ENCODE data around the gene AHCY.

GRCh38 chr20:34295284-34295683 is 7.9 kb downstream of the AHCY start:
- TF ChIP-seq, protein P1, sequence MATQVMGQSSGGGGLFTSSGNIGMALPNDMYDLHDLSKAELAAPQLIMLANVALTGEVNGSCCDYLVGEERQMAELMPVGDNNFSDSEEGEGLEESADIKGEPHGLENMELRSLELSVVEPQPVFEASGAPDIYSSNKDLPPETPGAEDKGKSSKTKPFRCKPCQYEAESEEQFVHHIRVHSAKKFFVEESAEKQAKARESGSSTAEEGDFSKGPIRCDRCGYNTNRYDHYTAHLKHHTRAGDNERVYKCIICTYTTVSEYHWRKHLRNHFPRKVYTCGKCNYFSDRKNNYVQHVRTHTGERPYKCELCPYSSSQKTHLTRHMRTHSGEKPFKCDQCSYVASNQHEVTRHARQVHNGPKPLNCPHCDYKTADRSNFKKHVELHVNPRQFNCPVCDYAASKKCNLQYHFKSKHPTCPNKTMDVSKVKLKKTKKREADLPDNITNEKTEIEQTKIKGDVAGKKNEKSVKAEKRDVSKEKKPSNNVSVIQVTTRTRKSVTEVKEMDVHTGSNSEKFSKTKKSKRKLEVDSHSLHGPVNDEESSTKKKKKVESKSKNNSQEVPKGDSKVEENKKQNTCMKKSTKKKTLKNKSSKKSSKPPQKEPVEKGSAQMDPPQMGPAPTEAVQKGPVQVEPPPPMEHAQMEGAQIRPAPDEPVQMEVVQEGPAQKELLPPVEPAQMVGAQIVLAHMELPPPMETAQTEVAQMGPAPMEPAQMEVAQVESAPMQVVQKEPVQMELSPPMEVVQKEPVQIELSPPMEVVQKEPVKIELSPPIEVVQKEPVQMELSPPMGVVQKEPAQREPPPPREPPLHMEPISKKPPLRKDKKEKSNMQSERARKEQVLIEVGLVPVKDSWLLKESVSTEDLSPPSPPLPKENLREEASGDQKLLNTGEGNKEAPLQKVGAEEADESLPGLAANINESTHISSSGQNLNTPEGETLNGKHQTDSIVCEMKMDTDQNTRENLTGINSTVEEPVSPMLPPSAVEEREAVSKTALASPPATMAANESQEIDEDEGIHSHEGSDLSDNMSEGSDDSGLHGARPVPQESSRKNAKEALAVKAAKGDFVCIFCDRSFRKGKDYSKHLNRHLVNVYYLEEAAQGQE (IDR thresholded peaks at IDR 0.05; ENCODE audit: low read depth): no peak
- TF ChIP-seq, protein P2, sequence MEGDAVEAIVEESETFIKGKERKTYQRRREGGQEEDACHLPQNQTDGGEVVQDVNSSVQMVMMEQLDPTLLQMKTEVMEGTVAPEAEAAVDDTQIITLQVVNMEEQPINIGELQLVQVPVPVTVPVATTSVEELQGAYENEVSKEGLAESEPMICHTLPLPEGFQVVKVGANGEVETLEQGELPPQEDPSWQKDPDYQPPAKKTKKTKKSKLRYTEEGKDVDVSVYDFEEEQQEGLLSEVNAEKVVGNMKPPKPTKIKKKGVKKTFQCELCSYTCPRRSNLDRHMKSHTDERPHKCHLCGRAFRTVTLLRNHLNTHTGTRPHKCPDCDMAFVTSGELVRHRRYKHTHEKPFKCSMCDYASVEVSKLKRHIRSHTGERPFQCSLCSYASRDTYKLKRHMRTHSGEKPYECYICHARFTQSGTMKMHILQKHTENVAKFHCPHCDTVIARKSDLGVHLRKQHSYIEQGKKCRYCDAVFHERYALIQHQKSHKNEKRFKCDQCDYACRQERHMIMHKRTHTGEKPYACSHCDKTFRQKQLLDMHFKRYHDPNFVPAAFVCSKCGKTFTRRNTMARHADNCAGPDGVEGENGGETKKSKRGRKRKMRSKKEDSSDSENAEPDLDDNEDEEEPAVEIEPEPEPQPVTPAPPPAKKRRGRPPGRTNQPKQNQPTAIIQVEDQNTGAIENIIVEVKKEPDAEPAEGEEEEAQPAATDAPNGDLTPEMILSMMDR (IDR thresholded peaks at IDR 0.05 in 2 of 3, conservative IDR thresholded peaks at IDR 0.05 in 1 of 3; ENCODE audit: borderline replicate concordance in 1 of 3, insufficient read depth in 1 of 3, low read depth in 2 of 3, low read length in 2 of 3): no peak
- TF ChIP-seq ZNF274 (IDR thresholded peaks at IDR 0.05; ENCODE audit: low read depth, low read length): no peak
- no peak for TF ChIP-seq POLR2A (IDR thresholded peaks at IDR 0.05; ENCODE audit: borderline replicate concordance, extremely low read depth, insufficient read depth, insufficient read length)
- TF ChIP-seq EGR1 (IDR thresholded peaks at IDR 0.05; ENCODE audit: low read depth): no peak

Data from HCT116 (cell line).